Forelimb muscle (tissue), 1 donor: ENCODE data around the gene SLC49A3. TPM values are rescaled to one million over a fixed set of nuclear protein-coding genes. Genes with fewer than 3 reads are reported as not detected.
"Not testable (repeated sequence)": the region's sequence is repeated elsewhere in the genome, so short reads cannot be mapped to it uniquely, and the experiment has no call there.

Experiments used
- DNase-seq: peaks from one replicate; pipeline ENCODE4 v3.0.0-alpha.2; 2013; ENCODE audit warnings: low read depth
- polyA plus RNA-seq: library from polyadenylated mRNA; unstranded; fragments of 120-200 nt; gene quantifications from one replicate; pipeline ENCODE4 v1.2.1, GENCODE V29; 2013; ENCODE audit not compliant: insufficient read length

The SLC49A3 gene
- polyA plus RNA-seq, 1 donor: 25.2 TPM

DNA sequence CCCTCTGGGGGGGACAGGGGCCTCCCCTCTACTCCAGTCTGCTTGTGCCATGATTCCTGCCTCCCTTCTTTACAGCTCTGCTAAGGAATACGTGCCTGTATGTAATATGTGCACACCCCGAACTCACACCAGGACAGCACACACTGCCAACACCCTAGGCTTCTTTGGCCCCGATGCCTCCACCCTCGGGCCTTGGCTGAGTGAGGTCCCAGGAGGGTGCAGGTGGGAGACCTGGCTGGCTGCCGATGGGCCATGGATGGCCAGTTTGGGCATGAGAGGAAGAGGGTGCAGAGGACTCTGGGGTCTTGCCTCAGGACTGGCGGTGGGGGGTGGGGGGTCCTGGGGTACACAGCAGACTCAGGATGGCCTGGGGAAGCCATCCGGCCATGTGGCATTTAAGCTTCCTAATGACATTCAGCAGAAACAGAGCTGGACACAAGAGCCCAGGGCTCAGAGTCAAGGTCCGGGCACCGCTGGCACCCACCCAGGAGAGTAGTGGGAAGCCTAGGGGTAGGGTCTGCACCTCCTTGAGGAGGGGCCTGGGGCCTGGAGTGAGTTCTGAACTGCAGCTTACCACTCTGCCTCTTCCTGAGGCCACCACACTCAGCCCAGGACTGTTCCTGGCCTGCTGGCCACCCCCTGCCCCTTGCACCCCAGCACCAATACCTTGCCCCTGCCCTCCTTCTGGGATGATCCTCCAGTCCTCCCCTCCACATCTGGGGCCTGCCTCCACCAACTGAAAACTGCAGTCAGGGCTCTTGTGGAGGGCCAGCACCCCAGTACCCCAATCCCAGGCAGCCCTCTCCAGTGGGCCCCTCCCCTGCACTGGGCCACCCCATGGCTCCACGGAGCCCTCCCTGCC is 14.6 kb upstream of the SLC49A3 start:
- DNase-seq: no peak

DNA sequence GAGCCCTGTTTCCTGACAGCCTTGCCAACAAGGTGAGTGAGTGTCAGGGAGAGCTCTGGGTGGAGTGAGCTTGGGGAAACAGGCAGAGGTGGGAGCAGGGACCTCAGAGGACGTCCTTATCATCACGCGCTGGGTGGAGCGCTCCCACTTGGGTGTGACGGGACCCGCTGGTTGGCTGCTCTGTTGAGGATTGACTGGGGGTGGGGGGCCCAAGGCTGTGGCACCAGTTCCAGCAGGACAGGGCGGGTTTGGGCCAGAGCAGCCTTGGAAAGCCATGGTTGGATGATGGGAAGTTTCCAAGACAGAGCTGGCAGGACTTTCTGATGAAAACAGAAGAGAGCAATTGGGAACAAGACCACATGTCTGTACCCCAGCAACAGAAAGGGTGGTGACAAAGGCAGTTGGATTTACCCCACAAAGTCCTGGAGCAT is 13.7 kb upstream of the SLC49A3 start:
- no peak for DNase-seq

DNA sequence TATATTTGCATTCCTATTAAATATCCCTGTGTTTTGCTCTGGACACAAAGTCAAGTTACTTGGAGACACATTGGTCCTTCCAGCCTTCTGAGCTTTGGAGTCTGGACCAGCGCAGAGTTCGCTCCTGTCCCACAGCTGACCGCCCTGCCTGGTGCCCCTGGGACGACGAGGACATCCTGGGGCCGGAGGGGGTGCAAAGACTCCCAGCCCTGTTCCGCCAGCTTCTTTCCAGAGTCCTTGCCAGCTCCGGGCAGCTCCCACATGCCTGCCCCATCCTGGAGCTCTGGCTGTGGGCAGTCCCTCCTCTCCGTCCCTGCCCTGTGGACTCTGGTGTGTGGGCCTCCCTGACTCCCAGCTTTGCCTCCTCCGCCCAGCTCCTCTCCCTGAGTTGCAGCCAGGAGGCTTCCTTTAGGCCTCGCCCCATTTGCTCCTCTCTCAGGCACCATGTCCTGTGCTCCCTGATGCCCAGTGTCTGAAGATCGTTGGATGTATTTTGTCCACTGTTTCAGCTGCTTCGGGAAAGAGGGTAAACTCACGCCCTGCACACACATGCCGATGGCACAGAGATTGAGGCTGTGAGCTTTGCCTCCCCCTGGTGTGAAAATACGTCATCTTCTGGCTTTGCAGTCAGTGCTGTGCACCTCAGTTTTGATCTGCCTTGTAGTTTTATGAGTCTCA is 11.8 kb upstream of the SLC49A3 start:
- DNase-seq: no peak

DNA sequence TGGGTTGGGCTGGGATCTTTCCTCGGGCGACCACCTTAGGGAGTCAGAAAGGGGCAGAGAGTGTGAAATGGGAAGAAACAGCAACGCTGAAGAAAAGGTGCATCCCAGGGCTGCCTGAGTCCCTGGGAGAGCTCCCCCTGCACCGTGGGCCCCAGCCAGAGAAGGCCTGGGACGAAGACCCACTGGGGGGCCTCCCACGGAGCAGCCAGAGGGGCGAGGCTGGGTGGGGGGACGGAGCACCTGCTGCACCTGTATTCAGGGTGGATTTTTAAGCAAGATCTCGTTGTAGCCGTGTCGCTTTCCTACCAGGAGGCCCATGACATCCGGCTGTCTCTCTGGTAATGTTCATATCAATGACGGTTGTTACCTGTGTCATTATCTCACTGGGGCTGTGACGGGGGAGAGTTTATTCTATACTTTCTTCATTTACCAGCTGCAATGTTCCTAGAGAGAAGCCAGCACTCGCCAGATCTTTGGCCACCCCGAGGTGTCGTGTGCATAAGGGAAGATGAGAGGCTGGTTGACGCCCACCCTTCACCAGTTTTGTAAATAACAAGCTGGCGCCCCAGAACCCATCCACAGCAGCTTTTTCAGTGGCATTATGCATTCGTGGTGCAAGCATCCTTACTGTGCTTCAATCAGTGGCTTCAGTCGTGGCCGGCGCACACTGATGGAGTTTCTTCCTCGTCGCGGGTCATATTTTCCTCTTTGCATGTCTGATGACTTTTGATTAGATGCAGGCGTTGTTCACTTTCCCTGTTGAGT is 11.0 kb upstream of the SLC49A3 start:
- no peak for DNase-seq

DNA sequence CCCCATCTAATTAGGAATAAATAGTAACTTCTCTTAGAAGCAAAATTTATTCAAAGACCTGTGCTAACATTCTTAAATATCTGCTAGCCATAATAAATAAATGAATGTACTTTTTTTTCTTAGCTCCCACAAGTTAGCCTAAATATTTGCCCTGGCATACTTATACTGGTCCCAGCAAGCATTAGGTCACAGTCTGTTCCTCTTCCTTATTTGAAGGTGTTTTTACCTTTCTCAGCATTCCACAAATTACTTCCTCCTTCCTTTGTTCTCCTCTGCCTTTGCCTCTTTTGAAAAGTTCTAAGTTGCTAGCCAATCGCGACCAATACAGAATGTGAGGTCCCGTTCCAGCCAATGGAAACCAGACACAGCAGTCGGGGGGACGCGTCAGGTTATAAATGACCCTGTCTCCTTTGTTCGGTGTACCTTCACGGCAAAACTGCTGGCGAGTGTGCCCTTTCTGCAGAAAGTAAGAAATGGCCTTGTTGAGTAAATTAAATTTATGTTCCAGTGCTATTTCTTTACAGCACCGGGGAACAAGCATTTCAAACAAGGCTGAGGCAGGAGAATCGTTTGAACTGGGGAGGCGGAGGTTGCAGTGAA is 5.5 kb upstream of the SLC49A3 start:
- DNase-seq: not testable (repeated sequence)

DNA sequence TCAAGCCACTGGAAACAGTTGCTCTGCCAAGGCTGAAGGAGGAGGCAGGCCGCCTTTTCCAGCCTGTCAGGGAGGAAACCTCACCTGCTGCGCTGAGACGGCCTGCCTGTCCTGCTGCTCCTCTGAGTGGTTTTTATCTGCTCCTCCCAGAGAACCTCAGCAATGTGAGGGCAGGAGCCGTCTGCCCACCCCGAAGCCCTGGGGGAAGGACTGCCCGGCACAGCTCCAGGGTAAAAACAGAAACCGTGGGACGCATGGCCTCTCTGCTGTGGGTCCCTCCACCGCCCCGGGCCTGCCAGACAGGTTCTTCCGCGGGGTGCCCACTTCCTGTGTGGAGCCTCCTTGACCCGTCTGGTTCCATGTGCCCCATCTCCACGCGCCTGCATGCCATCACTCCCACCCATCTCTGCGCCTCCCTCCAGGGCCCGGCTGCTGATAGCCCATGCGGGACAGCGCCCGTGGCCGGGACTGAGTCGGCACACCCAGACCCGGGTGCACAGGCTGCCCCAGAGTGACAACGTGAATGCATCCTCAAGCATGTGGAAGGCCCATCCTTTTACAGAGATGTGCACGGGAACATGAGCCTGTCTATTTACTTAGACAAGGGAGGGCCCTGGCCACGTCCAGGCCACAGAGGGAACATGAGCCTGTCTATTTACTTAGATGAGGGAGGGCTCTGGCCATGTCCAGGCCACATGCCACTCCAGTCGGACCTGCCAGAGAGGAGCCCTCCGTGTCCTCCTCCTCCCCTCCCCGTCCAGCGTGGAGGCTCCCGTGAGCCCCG is 4.0 kb upstream of the SLC49A3 start:
- DNase-seq: no peak

DNA sequence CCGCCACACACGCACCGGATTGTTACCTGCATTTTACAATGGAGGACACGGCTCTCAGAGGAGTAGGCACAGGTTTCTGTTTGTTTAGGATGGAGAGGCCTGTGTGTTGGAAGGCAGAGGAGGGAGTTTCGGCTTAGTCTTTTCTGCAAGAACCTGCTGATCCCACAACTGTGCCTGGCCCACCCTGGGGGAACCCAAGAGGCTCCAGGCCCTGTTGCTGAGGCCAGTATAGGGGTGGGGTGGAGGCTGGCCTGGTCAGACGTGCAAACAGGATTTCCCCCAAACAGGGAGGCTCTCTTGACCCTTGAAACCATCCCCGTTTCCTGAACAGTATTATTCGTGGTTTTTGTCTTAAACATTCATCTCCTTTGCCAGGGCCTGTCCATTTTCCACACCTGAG is 772 bp upstream of the SLC49A3 start:
- DNase-seq: no peak

DNA sequence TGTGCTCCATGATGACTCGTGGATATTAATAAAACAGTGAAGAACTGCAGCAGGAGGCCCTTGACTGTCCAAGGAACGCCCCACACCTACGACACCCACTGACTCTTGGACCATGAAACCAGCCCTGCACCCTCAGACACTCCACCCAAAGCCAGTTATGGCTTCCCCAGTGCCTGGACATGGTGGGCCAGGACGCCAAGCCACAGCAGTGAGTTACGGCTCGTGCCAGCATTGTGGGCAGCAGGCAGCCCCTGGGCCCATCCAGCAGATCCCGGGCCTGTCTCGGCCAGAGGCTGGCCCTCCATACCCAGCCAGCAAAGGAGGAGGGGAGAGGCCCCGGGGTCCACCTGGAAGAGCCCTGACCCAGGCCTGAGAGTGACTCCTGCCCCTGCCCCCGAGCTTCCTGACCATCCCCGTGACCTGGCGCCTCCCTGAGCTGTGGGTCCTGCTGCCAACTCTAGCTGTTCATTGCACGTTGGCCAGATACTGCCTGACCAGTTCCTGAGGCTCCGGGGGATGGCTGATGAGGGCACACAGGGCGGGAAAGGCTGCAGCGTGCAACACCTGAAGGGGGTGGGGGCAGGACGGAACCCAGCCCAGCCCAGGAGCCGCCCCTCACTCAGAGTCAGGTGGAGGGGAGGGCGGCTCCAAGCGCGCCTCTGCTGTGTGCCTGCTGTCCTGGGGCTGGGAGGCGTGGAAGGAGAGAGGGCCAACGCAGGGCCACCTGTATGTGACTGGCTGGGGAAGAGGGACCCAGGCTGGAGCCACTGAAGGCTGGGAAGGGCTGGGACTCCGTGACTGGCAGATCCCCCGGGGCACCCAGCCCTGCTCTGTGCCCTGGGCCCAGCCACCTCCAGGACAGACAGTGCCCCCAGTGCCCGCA is 739 bp downstream of the SLC49A3 start:
- no peak for DNase-seq

DNA sequence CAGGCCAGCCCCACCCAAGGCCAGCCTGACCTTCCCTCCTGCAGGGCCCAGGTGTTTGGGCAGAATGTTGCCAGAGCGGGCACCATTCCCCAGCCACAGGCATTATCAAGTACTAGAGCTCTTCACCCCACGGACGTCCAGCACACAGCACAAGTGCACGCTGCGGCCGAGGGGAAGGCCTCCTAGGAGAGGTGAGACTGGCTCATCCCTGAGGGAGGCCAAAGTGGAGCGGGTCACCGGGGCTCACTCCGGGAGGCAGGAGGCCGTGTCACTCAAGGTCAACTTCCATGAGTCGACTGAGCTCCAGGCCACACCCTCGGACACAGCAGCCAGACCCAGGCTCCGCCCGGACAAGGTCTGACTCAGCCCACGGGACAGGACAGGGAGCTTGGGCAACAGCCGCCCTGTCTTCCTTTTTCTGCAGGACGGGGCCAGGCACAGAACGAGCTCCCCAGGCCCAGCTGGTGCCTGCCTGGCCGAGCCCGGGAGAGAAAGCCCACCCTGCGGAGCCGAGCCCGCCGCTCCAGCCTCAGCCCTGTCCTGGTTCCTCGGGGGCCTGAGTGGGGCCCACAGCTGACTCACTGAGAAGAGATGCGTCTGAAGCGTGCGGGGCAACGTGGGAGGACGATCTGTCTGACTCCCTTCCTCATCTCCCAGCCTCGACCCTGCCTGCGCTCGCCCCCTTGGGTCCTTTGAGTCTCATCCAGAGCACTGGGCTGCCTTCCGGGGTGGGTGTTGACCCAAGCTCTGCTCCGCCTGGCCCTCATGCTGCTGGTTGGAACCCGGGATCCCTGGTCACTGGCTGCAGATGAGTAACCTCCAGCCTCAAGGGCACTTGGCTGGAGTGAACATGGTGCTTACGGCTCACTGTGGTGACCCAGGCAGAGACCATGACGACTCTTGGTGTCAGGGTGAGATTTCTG is 1.6 kb downstream of the SLC49A3 start:
- no peak for DNase-seq

DNA sequence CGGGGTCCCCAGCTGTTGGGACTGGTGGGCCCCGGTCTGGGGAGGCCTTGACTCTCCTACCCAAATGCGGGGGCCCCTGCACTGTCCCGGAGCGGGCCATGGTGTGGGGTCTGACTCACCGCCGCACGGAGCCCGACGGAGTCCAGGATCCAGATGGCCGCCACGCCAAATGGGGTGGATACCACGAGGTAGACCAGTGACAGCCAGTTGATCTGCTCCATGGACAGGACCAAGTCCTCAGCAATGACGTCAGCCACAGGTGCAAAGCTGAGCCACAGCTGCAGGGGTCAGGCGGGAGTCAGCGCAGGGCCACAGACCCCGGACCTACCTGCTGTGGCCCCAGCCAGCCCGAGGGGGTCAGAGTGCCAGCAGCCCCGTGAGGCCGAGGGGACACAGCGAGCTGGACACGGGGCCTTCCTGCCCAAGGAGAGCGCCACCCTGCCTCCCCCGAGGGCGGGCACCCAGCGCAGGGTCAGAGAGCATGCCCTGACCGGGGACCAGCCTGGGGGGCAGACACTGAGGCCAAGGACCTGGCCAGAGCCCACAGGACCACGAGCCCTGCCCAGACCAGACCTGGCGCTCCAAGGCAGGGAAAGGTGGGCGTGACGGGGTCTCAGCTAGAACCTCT is 2.4 kb downstream of the SLC49A3 start:
- DNase-seq: no peak

DNA sequence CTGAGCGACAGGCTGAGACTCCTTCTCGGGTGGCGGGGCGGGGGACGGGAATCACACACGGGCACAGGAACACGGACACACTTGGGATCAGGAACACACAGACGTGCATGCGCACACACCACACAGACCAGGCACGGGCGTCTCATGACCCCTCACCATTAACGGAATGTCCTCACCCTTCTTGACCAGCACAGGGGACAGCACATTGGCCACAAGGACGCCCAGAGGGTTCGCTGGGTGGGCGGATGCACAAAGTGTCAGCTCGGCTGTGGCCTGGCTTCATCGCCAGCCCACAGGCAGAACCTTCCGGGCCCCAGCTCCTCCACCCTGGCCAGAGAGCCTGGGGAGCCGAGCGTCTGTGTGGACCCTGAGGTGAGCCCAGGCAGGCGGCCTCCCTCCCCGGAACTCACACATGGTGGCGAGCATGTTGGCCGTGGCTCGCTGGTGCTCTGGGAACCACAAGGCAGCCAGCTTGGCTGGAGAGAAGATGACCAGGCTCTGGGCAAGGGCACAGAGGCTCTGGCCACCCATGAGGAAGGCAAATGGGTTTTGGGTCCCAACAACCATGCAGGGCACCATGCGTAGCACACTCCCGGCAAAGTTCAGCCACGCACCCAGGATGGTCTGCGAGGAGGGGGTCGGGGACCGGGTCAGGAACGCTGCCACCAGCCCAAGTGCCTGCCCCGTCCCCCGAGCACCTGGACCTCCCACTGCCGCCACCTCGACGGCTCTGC is 3.1 kb downstream of the SLC49A3 start:
- DNase-seq: no peak

DNA sequence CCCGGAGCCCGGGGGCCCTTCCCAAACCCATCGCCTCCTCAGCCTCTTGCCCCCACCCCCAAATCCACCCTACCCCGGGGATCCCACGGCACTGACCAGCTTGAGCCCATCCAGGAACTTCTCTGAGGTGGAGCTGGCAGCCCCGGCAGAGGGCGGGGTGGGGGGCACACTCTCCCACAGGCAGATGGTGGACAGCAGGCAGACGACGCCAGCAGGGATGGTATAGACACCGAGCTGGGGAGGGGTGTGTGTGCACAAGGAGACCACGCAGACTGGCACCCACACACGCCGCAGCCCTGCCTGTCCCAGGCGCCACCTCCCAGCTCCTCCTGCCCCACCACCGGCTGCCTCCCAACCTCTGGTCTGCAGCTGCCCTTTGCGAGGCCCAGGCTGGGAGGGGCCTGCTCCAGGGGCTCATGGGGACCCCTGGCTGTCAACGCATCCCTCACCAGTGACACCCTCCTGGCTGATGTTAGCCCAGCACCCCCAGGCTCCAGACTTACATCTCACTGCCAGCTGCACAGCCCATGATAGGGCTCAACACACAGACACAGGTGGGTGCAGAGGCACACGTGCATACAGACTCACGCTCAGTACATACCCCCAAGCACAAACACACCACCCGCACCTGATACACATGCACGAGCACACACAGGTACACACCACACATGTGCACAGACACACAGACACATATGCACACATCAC is 4.2 kb downstream of the SLC49A3 start:
- DNase-seq: no peak

DNA sequence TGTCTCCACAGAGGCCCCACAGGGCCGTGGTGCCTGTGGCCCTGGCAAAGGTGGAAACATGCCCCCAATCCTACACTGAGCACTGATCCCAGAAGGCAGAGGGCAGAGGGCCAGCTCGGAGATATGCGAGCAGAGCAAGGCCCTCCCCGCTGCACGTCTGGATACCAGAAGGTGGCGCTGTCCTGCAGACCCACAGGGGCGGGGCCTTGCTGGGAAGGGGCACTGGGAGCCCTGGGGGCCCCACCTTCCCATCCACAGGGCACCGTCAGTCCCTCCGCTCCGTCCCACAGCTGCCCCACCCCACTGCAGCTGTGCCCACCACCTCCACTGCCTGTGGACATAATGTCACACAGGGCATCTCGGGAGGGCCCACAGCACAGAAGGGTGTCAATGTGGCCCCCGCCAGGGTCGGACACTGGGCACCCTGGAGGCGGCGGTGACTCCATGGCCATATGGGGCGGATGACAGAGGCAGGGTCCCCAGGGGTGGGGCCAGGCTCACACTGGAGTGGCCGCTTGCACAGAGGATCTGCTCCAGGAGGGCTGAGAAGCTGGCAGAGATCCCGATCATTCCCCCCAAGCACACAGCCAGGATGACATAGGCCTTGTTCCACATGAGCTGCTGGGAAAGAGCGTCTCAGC is 4.8 kb downstream of the SLC49A3 start:
- DNase-seq: no peak

DNA sequence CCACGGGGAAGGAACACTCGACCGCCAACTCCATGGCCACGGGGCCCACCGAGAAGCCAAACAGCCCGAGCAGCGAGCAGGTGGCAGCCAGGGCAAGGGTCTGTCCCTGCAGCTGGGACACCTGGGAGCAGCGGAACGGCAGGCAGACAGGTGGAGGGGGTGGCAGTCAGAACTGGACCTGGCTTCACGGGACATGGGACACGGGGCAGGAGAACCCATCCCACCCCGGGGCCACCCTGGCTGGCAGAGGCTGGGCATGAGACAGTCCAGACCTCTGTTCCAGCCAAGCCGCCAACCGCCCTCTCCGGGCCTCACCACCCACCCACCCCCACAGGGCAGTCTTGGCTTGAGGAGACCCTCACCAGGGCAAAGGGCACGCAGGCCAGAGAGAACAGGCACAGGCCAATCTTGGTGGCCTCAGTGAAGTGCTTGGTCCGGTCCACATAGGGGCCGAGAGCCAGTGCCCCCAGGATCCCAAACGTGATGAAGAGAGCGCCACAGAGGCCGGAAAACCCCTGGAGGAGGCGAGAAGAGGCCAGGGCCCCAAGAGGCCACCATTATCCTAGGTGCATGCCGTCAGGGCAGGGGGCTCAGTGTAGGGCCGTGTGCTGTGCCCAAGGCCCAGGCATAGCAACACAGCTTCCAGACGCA is 5.6 kb downstream of the SLC49A3 start:
- DNase-seq: no peak

DNA sequence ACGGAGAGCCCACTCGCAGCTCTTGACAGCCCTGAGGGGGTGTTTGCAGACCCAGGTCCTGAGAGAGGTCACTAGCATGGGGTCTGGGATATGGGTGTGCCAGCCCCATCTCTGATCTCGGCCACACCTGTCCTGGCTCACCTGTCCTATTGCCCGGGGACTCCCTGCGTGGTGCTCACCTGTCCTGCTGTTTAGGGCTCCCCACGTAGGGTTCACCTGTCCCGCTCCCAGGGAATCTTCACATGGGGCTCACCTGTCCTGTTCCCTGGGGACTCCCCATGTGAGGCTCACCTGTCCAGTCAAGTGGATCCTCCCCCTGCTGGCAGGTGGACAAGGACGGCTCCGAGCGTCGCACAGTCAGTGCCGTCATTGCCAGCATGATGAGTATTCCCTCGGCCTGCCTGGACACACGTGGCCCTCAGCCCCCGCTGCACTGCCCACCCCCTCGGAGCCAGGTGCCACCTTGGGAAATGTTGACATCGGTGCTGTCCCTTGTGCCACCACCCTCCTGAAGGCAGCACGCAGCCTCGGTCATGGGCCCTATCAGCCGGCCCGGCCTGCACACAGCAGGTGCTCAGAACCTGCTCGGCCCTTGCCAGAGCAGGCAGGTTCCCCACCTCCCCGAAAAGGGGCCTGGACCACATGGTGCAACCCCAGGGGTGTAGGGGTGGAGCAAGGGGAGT is 6.3 kb downstream of the SLC49A3 start:
- DNase-seq: no peak
